Measurements from ENCODE around the gene LPIN2.

DNA sequence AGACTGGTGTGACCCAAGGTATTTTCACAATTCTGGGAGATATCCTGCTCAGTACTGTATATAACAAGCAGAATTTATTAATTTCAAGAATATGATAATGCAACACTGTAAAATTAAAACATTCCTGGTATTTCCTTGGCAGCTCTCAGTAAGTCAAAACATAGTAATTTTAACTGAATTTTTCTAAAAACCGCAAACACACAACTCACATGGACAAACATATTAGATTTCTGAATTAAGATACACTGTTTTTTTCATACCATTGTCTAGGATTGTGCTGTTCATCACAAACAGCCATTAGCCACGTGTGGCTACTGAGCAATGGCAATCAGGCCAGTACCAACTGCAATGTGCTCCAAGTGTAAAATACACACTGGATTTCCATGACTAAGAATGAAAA is 29.6 kb downstream of the LPIN2 start:
- TF ChIP-seq, protein P1, sequence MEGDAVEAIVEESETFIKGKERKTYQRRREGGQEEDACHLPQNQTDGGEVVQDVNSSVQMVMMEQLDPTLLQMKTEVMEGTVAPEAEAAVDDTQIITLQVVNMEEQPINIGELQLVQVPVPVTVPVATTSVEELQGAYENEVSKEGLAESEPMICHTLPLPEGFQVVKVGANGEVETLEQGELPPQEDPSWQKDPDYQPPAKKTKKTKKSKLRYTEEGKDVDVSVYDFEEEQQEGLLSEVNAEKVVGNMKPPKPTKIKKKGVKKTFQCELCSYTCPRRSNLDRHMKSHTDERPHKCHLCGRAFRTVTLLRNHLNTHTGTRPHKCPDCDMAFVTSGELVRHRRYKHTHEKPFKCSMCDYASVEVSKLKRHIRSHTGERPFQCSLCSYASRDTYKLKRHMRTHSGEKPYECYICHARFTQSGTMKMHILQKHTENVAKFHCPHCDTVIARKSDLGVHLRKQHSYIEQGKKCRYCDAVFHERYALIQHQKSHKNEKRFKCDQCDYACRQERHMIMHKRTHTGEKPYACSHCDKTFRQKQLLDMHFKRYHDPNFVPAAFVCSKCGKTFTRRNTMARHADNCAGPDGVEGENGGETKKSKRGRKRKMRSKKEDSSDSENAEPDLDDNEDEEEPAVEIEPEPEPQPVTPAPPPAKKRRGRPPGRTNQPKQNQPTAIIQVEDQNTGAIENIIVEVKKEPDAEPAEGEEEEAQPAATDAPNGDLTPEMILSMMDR (IDR thresholded peaks at IDR 0.05; ENCODE audit: insufficient read depth, low read length) = no peak
- TF ChIP-seq POLR2AphosphoS5 (IDR thresholded peaks at IDR 0.05; ENCODE audit: low read depth) (no peak), GABPA (IDR thresholded peaks at IDR 0.05; ENCODE audit: low read depth) (no peak), SPI1 (IDR thresholded peaks at IDR 0.05; ENCODE audit: borderline replicate concordance, low read depth) (no peak)

Measured in HL-60 (cell line).